ENCODE measurements around the gene TMEM121B. TPM values are rescaled to one million over a fixed set of nuclear protein-coding genes. Genes with fewer than 3 reads are reported as not detected.

TMEM121B gene
- total RNA-seq, 1 experiment from 2014 or later = 8.1 TPM

DNA sequence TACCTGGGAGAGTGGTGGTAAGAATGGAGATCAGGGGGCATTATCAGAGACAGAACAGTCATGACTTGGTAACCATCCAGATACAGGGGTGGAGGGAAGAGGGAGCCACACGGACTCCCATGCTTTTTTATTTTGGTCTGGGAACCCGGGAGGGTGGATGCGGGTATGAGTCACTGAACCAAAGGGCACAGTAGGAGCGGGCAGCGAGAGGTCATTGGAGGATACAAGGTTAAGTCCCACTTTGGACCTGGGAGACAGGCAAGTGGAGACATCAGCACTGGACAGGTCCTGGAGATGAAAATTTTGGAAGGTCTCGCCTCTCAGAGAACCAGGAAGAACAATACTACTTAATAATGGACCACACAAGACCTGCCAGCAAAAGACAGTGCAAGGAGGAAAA is 31.2 kb upstream of the TMEM121B start:
- Histone ChIP-seq H3K79me1 (ENCODE audit: insufficient read depth, low read depth, low read length, poor library complexity, severe bottlenecking) (peaks cover 6% of the 10 kb centered on the region), H2BK20ac (ENCODE audit: low read depth, low read length, poor library complexity, severe bottlenecking) (no peak overlapping the region), H3K4me2 (ENCODE audit: insufficient read depth, insufficient read length, low read length) (no peak overlapping the region), H2AK5ac (ENCODE audit: insufficient read length, low read length) (no peak overlapping the region), H4K20me1 (ENCODE audit: control insufficient read depth, insufficient read depth, insufficient read length) (no peaks in the 10 kb centered on the region), H2BK120ac (ENCODE audit: low read depth, low read length, poor library complexity, severe bottlenecking) (no peak overlapping the region), H3K23me2 (ENCODE audit: insufficient read length, low read depth, low read length, poor library complexity, severe bottlenecking) (no peaks in the 10 kb centered on the region), H3K27ac (ENCODE audit: insufficient read length, low read depth, low read length) (no peak overlapping the region), H4K8ac (replicated peaks; ENCODE audit: insufficient read length, low read depth, low read length) (no peak overlapping the region), H3K56ac (ENCODE audit: insufficient read length, low read depth, low read length) (no peak overlapping the region), H2BK5ac (ENCODE audit: insufficient read length, low read length) (no peak overlapping the region), H3K79me2 (ENCODE audit: insufficient read depth, low read length) (peaks cover 28% of the 10 kb centered on the region; the same call in 1 of the 2 replicates), H4K91ac (ENCODE audit: insufficient read length, low read depth, low read length) (no peak overlapping the region), H3K9ac (ENCODE audit: extremely low read depth, insufficient read length, low read length) (no peak overlapping the region), H3K14ac (ENCODE audit: insufficient read depth, low read length) (no peak overlapping the region; the same call in 1 of the 2 replicates), H2BK15ac (ENCODE audit: low read depth, low read length) (no peak overlapping the region), H3K9me3 (ENCODE audit: control insufficient read depth, low read depth, low read length) (no peaks in the 10 kb centered on the region), H3T11ph (ENCODE audit: low read length) (no peak overlapping the region), H3K18ac (ENCODE audit: insufficient read length, low read depth, low read length) (no peak overlapping the region), H3K27me3 (ENCODE audit: insufficient read depth, low read length) (no peaks in the 10 kb centered on the region), H2BK12ac (ENCODE audit: insufficient read length, low read depth, low read length) (no peak overlapping the region), H4K5ac (ENCODE audit: insufficient read length, low read depth, low read length) (no peak overlapping the region), H3K4ac (ENCODE audit: low read depth, low read length) (no peak overlapping the region), H2AFZ (ENCODE audit: low read length) (no peak overlapping the region), H3K23ac (ENCODE audit: insufficient read length, low read depth, low read length) (no peak overlapping the region), H3K4me1 (ENCODE audit: insufficient read depth, low read length) (no peaks in the 10 kb centered on the region)
- peaks cover 0 to 10% of the 10 kb centered on the region in 2 experiments; a peak in 3 of 4 replicates for H3K4me1 Mint-ChIP-seq
- H3K4me3 Mint-ChIP-seq = no peak overlapping the region
- peaks cover 5 to 11% (median 10%) of the 10 kb centered on the region in 3 experiments; a peak in 6 of 7 replicates for H3K36me3 Mint-ChIP-seq (ENCODE audit: insufficient read depth in 1 of 3, low read depth in 3 of 3)
- no peak overlapping the region; a peak in 1 of 7 replicates for H3K27ac Mint-ChIP-seq
- DNase-seq = no peak
- TF ChIP-seq, protein P1, sequence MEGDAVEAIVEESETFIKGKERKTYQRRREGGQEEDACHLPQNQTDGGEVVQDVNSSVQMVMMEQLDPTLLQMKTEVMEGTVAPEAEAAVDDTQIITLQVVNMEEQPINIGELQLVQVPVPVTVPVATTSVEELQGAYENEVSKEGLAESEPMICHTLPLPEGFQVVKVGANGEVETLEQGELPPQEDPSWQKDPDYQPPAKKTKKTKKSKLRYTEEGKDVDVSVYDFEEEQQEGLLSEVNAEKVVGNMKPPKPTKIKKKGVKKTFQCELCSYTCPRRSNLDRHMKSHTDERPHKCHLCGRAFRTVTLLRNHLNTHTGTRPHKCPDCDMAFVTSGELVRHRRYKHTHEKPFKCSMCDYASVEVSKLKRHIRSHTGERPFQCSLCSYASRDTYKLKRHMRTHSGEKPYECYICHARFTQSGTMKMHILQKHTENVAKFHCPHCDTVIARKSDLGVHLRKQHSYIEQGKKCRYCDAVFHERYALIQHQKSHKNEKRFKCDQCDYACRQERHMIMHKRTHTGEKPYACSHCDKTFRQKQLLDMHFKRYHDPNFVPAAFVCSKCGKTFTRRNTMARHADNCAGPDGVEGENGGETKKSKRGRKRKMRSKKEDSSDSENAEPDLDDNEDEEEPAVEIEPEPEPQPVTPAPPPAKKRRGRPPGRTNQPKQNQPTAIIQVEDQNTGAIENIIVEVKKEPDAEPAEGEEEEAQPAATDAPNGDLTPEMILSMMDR (conservative IDR thresholded peaks at IDR 0.05) = no peak
- no peaks in the 10 kb centered on the region for H3K9me3 Mint-ChIP-seq
- no CpG with 5 or more reads among the region's 6 CpGs for WGBS (ENCODE audit: extremely low coverage, insufficient read length, low lambda C conversion rate)
- no peaks in the 10 kb centered on the region for H3K27me3 Mint-ChIP-seq (ENCODE audit: low read depth)

All from H9 (cell line).